HCT116 (cell line): ENCODE measurements around the gene ZNF146. TPM values are rescaled to one million over a fixed set of nuclear protein-coding genes. Genes with fewer than 3 reads are reported as not detected.

Experiments
- ATAC-seq: fragments of 200-7000 bp; cut with Tn5 transposase; 2 replicates; pipeline ENCODE4 v1.9.1; 2020; ENCODE audit warnings: mild to moderate bottlenecking, moderate library complexity
- BruUV-seq: library from RNA; stranded (reverse); fragments of 400-500 nt; replicated peaks from 2 replicates; lab custom pipeline; 2021; lab: Mats Ljungman, UMichigan
- CTCF ChIA-PET: fragments of 300-600 bp; sonication (Branson Sonifier 250); formaldehyde crosslinking; loops from one replicate; lab custom pipeline; 2021; ENCODE audit warnings: antibody characterized with exemption; lab: Charles Lee
- POLR2A ChIA-PET: fragments of 300-600, 350-600 bp; sonication (Branson Sonifier 250); formaldehyde crosslinking; loops from one replicate; lab custom pipeline; 2021; ENCODE audit warnings: antibody characterized with exemption; lab: Charles Lee
- RAD21 ChIA-PET, 2 experiments: fragments of 300-600 bp; sonication (Branson Sonifier 250); formaldehyde crosslinking; loops; one replicate each; lab custom pipeline; 2023; ENCODE audit warnings: low total read pairs in 2 of 2; ENCODE audit not compliant: uncharacterized antibody in 2 of 2, unreplicated experiment in 2 of 2, low non-redundant PET in 1 of 2; lab: Charles Lee
- DNase-seq: peaks from one replicate; pipeline ENCODE4 v3.0.0-alpha.2; 2010; ENCODE audit warnings: low read depth, low spot score
- H2AFZ ChIP-seq: fragments of 200-600 bp; shearing (Covaris generic), sonication (generic); 2 replicates; pipeline ENCODE4 v1.6.1; 2017; ENCODE audit warnings: low read depth, mixed run types, mixed read lengths, antibody characterized with exemption, low read length; ENCODE audit not compliant: poor library complexity, severe bottlenecking
- H3K27ac ChIP-seq: 2 replicates; pipeline ENCODE4 v1.5.1; 2012; ENCODE audit warnings: low read depth, low read length
- H3K27me3 ChIP-seq: fragments of 200-600 bp; sonication (generic); 2 replicates; pipeline ENCODE4 v1.6.1; 2016; ENCODE audit warnings: mixed run types, low read length, mixed read lengths; ENCODE audit not compliant: insufficient read depth
- H3K36me3 ChIP-seq, 2 experiments: fragments of 200-500 bp in 1 of 2; fragments of 200-600 bp in 1 of 2; sonication (Bioruptor generic) in 1 of 2; sonication (generic) in 1 of 2; 2 replicates each; pipeline versions ENCODE4 v1.5.1 to v1.6.1; 2014 to 2016; ENCODE audit warnings: low read length in 2 of 2, inconsistent platforms in 1 of 2, mixed read lengths in 1 of 2, mixed run types in 1 of 2; ENCODE audit not compliant: insufficient read depth in 2 of 2, control insufficient read depth in 1 of 2
- H3K4me1 ChIP-seq, 2 experiments: fragments of 200-600 bp in 1 of 2; sonication (generic) in 1 of 2; 2 replicates each; pipeline versions ENCODE4 v1.5.1 to v1.6.1; 2012 to 2017; ENCODE audit warnings: low read length in 2 of 2, inconsistent platforms in 1 of 2, mild to moderate bottlenecking in 1 of 2, mixed read lengths in 1 of 2, mixed run types in 1 of 2, moderate library complexity in 1 of 2; ENCODE audit not compliant: insufficient read depth in 2 of 2, control insufficient read depth in 1 of 2
- H3K4me2 ChIP-seq: fragments of 200-600 bp; sonication (generic); 2 replicates; pipeline ENCODE4 v1.6.1; 2017; ENCODE audit warnings: mixed run types, low read length, mixed read lengths
- H3K4me3 ChIP-seq, 2 experiments: fragments of 200-600 bp in 1 of 2; sonication (generic) in 1 of 2; replicated peaks in 1 of 2; 2 replicates each; pipeline ENCODE4 v1.5.1; 2011 to 2016; ENCODE audit warnings: low read length in 2 of 2, control low read depth in 1 of 2, low read depth in 1 of 2, mild to moderate bottlenecking in 1 of 2, mixed read lengths in 1 of 2, mixed run types in 1 of 2
- H3K79me2 ChIP-seq: fragments of 200-600 bp; sonication (generic); 2 replicates; pipeline ENCODE4 v1.6.1; 2017; ENCODE audit warnings: mild to moderate bottlenecking, mixed run types, low read length, moderate library complexity, mixed read lengths; ENCODE audit not compliant: insufficient read depth
- H3K9ac ChIP-seq: fragments of 200-600 bp; sonication (generic); 2 replicates; pipeline ENCODE4 v1.6.1; 2016; ENCODE audit warnings: low read length, mixed read lengths
- H3K9me2 ChIP-seq: fragments of 200-600 bp; sonication (generic), shearing (Covaris generic); 2 replicates; pipeline ENCODE4 v1.6.1; 2017; ENCODE audit warnings: mixed run types, mild to moderate bottlenecking, moderate library complexity; ENCODE audit not compliant: insufficient read depth
- H3K9me3 ChIP-seq, 2 experiments: fragments of 200-500 bp in 1 of 2; fragments of 200-600 bp in 1 of 2; sonication (Bioruptor generic) in 1 of 2; sonication (generic) in 1 of 2; 2 replicates each; pipeline ENCODE4 v1.6.1; 2014 to 2017; ENCODE audit warnings: low read length in 2 of 2, mixed read lengths in 2 of 2, inconsistent platforms in 1 of 2, low read depth in 1 of 2, mild to moderate bottlenecking in 1 of 2, mixed run types in 1 of 2, moderate library complexity in 1 of 2; ENCODE audit not compliant: control insufficient read depth in 1 of 2, insufficient read depth in 1 of 2
- H4K20me1 ChIP-seq: fragments of 200-600 bp; sonication (generic), shearing (Covaris generic); 2 replicates; pipeline ENCODE4 v1.6.1; 2017; ENCODE audit warnings: mixed run types, mild to moderate bottlenecking, moderate library complexity; ENCODE audit not compliant: insufficient read depth
- CBX3 ChIP-seq: IDR thresholded peaks from 2 replicates; pipeline ENCODE4 v1.6.1; 2012; ENCODE audit warnings: low read depth
- CEBPB ChIP-seq: IDR thresholded peaks from 2 replicates; pipeline ENCODE4 v1.6.1; 2012; ENCODE audit warnings: low read depth
- EGR1 ChIP-seq: IDR thresholded peaks from 2 replicates; pipeline ENCODE4 v1.6.1; 2012; ENCODE audit warnings: low read depth
- FOSL1 ChIP-seq: IDR thresholded peaks from 2 replicates; pipeline ENCODE4 v1.6.1; 2012; ENCODE audit warnings: low read depth
- POLR2AphosphoS5 ChIP-seq: IDR thresholded peaks from 2 replicates; pipeline ENCODE4 v1.6.1; 2011; ENCODE audit warnings: mild to moderate bottlenecking, low read depth, low read length, moderate library complexity
- SRF ChIP-seq: IDR thresholded peaks from 2 replicates; pipeline ENCODE4 v1.6.1; 2012; ENCODE audit warnings: low read depth
- ZFX ChIP-seq: fragments of 450-650 bp; IDR thresholded peaks from 2 replicates; pipeline ENCODE4 v1.6.1; 2017
- ZNF274 ChIP-seq: fragments of 200-500 bp; sonication (Bioruptor generic); IDR thresholded peaks from 2 replicates; pipeline ENCODE4 v1.6.1; 2014; ENCODE audit warnings: mild to moderate bottlenecking, low read depth, low read length, inconsistent platforms
- intact Hi-C: fragments of 100-400 bp; cut with micrococcal nuclease; formaldehyde crosslinking; loops from 2 replicates; pipeline ENCODE4 v1.10.0; 2022
- total RNA-seq: library from RNA; stranded (reverse); gene quantifications from one replicate; pipeline ENCODE4 v1.2.1, GENCODE V29; 2021; ENCODE audit not compliant: unreplicated experiment
- TF ChIP-seq, protein P1 (sequence below): IDR thresholded peaks from 2 replicates; pipeline ENCODE4 v1.6.1; 2011; ENCODE audit warnings: mild to moderate bottlenecking, low read length, moderate library complexity; ENCODE audit not compliant: insufficient replicate concordance; ENCODE audit errors: extremely low read depth
- TF ChIP-seq, protein P2 (sequence below): IDR thresholded peaks from 2 replicates; pipeline ENCODE4 v1.6.1; 2012; ENCODE audit warnings: low read depth
- TF ChIP-seq, protein P3 (sequence below): IDR thresholded peaks from 2 replicates; pipeline ENCODE4 v1.6.1; 2012
- TF ChIP-seq, protein P4 (sequence below), 3 experiments: fragments of 200-600 bp in 1 of 3; sonication (generic) in 1 of 3; IDR thresholded peaks in 2 of 3; conservative IDR thresholded peaks in 1 of 3; 2 replicates each; pipeline ENCODE4 v1.5.1; 2012 to 2017; ENCODE audit warnings: low read depth in 2 of 3, low read length in 2 of 3, antibody characterized with exemption in 1 of 3, borderline replicate concordance in 1 of 3, control low read depth in 1 of 3, mild to moderate bottlenecking in 1 of 3, mixed read lengths in 1 of 3, mixed run types in 1 of 3, moderate library complexity in 1 of 3; ENCODE audit not compliant: insufficient read depth in 1 of 3

Gene ZNF146
- total RNA-seq, 1 experiment from 2014 or later = 105 TPM

DNA sequence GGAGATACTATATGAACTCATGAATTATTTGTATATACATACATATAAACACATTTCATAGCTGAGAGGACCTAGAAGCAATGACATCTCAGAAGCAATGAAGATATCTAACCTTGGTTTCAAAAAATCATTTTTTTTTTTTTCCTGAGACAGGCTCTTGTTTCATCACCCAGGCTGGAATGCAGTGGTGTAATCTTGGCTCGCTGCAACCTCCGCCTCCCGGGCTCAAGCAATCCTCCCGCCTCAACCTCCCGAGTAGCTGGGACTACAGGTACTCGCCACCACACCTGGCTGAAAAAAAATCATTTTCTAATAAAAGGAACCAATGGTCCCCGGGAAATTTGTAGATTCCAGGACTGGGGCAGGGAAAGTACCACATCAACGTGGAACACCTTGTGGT is 4.4 kb upstream of the ZNF146 start:
- Histone ChIP-seq H2AFZ (no peak overlapping the region), H3K9ac (no peak overlapping the region), H3K9me2 (no peaks in the 10 kb centered on the region), H3K27me3 (no peaks in the 10 kb centered on the region), H3K79me2 (peaks cover 21% of the 10 kb centered on the region)
- ChIA-PET RAD21 (no interaction called here), POLR2A (no interaction called here)
- ATAC-seq = no peak
- BruUV-seq = no TSS peak
- no peak for TF ChIP-seq SRF
- TF ChIP-seq, protein P1, sequence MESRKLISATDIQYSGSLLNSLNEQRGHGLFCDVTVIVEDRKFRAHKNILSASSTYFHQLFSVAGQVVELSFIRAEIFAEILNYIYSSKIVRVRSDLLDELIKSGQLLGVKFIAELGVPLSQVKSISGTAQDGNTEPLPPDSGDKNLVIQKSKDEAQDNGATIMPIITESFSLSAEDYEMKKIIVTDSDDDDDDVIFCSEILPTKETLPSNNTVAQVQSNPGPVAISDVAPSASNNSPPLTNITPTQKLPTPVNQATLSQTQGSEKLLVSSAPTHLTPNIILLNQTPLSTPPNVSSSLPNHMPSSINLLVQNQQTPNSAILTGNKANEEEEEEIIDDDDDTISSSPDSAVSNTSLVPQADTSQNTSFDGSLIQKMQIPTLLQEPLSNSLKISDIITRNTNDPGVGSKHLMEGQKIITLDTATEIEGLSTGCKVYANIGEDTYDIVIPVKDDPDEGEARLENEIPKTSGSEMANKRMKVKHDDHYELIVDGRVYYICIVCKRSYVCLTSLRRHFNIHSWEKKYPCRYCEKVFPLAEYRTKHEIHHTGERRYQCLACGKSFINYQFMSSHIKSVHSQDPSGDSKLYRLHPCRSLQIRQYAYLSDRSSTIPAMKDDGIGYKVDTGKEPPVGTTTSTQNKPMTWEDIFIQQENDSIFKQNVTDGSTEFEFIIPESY = no peak
- TF ChIP-seq, all 23 proteins: peak for 0
- H3K4me3 ChIP-seq = no peak overlapping the region
- no peaks in the 10 kb centered on the region for H4K20me1 ChIP-seq
- CTCF ChIA-PET = interaction anchor here (0.7 kb wide), 1 partner anchor 88 kb away, joined by 3 read pairs; no protein-coding TSS in a partner anchor
- no peaks in the 10 kb centered on the region for H3K9me3 ChIP-seq
- no peaks in the 10 kb centered on the region for H3K36me3 ChIP-seq
- peaks cover 2 to 7% of the 10 kb centered on the region in 2 experiments; a peak in 1 of 4 replicates for H3K4me1 ChIP-seq
- intact Hi-C loops = loop anchor here (10.0 kb wide), 3 partner anchors 164 to 1004 kb away; partner anchors contain the start of genes ZFP14, ZNF383, ZNF567 and ZNF585B
- no peak for DNase-seq
- H3K27ac ChIP-seq = no peak overlapping the region
- H3K4me2 ChIP-seq = no peak overlapping the region

DNA sequence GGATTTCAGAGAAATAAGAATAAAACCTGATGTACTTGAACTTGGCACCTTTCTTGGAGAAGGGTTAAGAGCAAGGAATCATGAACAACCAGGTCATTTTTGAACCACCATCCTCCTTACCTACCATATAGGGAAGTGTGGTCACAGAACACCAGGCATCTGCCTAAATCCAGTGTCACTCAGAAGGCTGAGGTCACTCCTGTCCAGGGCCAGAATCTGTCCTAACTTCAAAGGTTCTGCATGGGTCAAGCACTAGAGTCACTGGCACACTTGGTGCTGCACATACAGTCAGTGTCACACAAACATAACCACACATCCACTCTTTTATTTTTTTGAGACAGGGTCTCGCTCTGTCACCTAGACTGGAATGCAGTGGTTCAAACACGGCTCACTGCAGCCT is 2.0 kb upstream of the ZNF146 start:
- Histone ChIP-seq H3K9me2 (no peaks in the 10 kb centered on the region), H3K27me3 (no peaks in the 10 kb centered on the region), H4K20me1 (no peaks in the 10 kb centered on the region), H3K4me2 (no peak overlapping the region), H3K36me3 (no peaks in the 10 kb centered on the region; a peak in 2 of 4 replicates), H3K9ac (no peak overlapping the region), H3K27ac (no peak overlapping the region), H3K9me3 (no peaks in the 10 kb centered on the region), H3K79me2 (peaks cover 45% of the 10 kb centered on the region), H2AFZ (no peak overlapping the region), H3K4me3 (no peak overlapping the region), H3K4me1 (peaks cover 10 to 16% of the 10 kb centered on the region in 2 experiments)
- CTCF ChIA-PET = no interaction called here
- DNase-seq (no peak), ATAC-seq (no peak)
- no TSS peak for BruUV-seq
- intact Hi-C loops = loop anchor here (10.0 kb wide), 3 partner anchors 162 to 1002 kb away; partner anchors contain the start of genes ZFP14, ZNF383, ZNF567 and ZNF585B
- RAD21 ChIA-PET = no interaction called here
- POLR2A ChIA-PET = interaction anchor here (0.7 kb wide), 1 partner anchor 277 kb away, joined by 3 read pairs; no protein-coding TSS in a partner anchor
- TF ChIP-seq EGR1 (no peak), CEBPB (no peak), POLR2AphosphoS5 (no peak), ZFX (no peak), ZNF274 (no peak), CBX3 (no peak), FOSL1 (no peak)
- TF ChIP-seq, protein P2, sequence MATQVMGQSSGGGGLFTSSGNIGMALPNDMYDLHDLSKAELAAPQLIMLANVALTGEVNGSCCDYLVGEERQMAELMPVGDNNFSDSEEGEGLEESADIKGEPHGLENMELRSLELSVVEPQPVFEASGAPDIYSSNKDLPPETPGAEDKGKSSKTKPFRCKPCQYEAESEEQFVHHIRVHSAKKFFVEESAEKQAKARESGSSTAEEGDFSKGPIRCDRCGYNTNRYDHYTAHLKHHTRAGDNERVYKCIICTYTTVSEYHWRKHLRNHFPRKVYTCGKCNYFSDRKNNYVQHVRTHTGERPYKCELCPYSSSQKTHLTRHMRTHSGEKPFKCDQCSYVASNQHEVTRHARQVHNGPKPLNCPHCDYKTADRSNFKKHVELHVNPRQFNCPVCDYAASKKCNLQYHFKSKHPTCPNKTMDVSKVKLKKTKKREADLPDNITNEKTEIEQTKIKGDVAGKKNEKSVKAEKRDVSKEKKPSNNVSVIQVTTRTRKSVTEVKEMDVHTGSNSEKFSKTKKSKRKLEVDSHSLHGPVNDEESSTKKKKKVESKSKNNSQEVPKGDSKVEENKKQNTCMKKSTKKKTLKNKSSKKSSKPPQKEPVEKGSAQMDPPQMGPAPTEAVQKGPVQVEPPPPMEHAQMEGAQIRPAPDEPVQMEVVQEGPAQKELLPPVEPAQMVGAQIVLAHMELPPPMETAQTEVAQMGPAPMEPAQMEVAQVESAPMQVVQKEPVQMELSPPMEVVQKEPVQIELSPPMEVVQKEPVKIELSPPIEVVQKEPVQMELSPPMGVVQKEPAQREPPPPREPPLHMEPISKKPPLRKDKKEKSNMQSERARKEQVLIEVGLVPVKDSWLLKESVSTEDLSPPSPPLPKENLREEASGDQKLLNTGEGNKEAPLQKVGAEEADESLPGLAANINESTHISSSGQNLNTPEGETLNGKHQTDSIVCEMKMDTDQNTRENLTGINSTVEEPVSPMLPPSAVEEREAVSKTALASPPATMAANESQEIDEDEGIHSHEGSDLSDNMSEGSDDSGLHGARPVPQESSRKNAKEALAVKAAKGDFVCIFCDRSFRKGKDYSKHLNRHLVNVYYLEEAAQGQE = no peak
- TF ChIP-seq, protein P3, sequence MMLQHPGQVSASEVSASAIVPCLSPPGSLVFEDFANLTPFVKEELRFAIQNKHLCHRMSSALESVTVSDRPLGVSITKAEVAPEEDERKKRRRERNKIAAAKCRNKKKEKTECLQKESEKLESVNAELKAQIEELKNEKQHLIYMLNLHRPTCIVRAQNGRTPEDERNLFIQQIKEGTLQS = no peak
- TF ChIP-seq, protein P4, sequence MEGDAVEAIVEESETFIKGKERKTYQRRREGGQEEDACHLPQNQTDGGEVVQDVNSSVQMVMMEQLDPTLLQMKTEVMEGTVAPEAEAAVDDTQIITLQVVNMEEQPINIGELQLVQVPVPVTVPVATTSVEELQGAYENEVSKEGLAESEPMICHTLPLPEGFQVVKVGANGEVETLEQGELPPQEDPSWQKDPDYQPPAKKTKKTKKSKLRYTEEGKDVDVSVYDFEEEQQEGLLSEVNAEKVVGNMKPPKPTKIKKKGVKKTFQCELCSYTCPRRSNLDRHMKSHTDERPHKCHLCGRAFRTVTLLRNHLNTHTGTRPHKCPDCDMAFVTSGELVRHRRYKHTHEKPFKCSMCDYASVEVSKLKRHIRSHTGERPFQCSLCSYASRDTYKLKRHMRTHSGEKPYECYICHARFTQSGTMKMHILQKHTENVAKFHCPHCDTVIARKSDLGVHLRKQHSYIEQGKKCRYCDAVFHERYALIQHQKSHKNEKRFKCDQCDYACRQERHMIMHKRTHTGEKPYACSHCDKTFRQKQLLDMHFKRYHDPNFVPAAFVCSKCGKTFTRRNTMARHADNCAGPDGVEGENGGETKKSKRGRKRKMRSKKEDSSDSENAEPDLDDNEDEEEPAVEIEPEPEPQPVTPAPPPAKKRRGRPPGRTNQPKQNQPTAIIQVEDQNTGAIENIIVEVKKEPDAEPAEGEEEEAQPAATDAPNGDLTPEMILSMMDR (IDR thresholded peaks at IDR 0.05 in 2 of 3, conservative IDR thresholded peaks at IDR 0.05 in 1 of 3; ENCODE audit: borderline replicate concordance in 1 of 3, insufficient read depth in 1 of 3, low read depth in 2 of 3, low read length in 2 of 3) = no peak
